ENCODE results near the gene ZCCHC24.

DNA sequence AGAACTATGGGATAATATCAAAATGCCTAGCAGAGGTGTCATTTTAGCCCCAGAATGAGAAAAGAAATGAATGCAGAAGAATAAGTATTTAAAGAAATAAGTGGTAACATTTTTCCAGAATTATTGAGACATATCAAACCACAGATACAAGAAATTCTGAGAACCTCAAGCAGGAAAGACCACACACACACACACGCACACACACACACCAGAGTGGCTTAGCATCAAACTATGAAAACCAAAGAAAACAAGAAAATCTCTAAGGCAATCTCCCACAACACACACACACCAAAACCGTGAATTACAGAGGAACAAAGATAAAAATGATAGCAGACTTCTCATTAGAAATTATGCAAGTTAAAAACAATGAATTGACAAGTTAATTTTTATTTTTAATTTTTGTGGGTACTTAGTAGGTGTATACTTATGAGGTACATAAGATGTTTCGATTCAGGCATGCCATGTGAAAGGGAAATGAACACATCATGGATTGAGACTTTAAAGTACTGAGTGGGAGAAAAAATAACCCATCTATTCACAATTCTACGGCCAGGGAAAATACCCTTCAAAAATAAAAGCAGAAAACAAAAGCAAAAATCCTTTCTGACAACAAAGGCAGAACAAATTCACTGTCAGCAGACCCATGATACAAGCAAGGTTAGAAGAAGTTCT lies 83.6 kb downstream of the ZCCHC24 start:
- TF ChIP-seq CTCF (IDR thresholded peaks at IDR 0.05) (no peak), POLR2A (IDR thresholded peaks at IDR 0.05) (no peak), EP300 (IDR thresholded peaks at IDR 0.05) (no peak)
